GM18507 (cell line): ENCODE results near the gene S100G.

Experiments used
- DNase-seq: peaks from one replicate; pipeline ENCODE4 v3.0.0; 2011; ENCODE audit warnings: low read depth; ENCODE audit not compliant: insufficient read length; ENCODE audit errors: extremely low spot score
- FAIRE-seq: peaks from 2 replicates; lab custom pipeline; 2011; peaks lifted over from hg19 to GRCh38; lab: Jason Lieb, UNC

The S100G gene

GRCh38 chrX:16700734-16701133 lies 50.8 kb downstream of the S100G start:
- FAIRE-seq, result no peak
- DNase-seq, result no peak

GRCh38 chrX:16702700-16703599 lies 53.0 kb downstream of the S100G start:
- DNase-seq, result no peak
- FAIRE-seq, result no peak
